Fibroblast of skin of abdomen (primary cell): ENCODE data around the gene C16orf92.
"Not testable (repeated sequence)": the region's sequence is repeated elsewhere in the genome, so short reads cannot be mapped to it uniquely, and the experiment has no call there.

ENCODE experiments used
- DNase-seq: peaks from one replicate; pipeline ENCODE4 v3.0.0-alpha.2; 2013

The C16orf92 gene

DNA sequence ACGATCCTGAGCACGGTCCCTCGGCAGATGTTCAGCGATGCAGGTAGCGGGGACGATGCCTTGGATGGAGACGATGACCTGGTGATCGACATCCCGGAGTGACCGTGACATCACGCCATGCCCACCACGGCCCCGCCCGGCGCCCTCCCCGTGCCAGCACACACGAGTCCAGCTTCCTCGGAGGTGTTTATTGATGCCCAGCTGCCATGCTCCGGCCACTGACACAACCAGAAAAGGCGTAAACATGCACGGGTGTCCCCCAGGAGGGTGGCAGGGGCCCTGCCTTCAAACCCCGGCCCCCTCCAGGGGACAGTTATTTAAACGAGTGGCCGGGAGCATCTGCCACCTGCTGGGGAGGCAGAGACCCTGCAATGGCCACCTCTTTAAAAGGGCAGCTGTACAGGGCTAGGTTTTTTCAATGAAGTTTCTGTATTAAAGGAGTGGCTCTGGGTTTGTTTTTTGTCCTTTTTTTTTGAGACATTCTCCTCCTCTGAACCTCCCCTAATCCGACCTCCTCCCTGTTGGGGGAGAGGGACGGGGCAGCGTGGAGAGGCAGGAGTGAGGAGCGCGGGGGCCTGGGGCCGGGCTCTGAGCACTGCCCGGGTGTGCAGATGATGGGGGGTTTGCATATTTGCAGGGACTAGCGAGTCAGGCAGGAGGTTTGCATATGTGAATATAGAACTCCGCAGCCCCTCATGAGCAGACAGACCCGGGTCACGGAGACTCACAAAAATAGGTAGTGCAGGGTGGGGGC is 17.5 kb upstream of the C16orf92 start:
- DNase-seq: peak; percentile 41

DNA sequence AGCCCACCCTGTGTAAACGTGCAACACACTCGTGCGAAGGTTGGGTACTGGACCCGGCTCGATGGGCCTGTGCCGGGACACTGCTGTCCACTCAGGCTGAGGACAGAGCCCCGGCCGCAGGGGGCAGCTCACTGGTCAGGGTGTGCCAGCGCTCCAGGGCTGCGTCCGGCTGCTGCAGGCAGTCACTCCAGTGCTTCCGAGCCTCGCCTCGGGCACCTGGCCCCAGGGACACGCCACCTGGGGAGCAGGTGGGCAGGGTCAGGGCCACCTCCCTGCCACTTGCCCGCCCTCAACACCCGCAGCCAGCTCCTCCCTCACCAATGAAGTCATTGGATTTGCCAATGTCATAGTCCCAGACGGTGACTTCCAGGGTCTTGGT is 16.9 kb upstream of the C16orf92 start:
- no peak for DNase-seq

GRCh38 chr16:30006659-30007377 is 16.2 kb upstream of the C16orf92 start:
- no peak for DNase-seq

- no peak for DNase-seq
Measured at GRCh38 chr16:30007378-30007895, 15.6 kb upstream of the C16orf92 start.

- DNase-seq: no peak
Measured at GRCh38 chr16:30009085-30009862, 13.7 kb upstream of the C16orf92 start.

- no peak for DNase-seq
Measured at GRCh38 chr16:30009990-30010843, 12.8 kb upstream of the C16orf92 start.

DNA sequence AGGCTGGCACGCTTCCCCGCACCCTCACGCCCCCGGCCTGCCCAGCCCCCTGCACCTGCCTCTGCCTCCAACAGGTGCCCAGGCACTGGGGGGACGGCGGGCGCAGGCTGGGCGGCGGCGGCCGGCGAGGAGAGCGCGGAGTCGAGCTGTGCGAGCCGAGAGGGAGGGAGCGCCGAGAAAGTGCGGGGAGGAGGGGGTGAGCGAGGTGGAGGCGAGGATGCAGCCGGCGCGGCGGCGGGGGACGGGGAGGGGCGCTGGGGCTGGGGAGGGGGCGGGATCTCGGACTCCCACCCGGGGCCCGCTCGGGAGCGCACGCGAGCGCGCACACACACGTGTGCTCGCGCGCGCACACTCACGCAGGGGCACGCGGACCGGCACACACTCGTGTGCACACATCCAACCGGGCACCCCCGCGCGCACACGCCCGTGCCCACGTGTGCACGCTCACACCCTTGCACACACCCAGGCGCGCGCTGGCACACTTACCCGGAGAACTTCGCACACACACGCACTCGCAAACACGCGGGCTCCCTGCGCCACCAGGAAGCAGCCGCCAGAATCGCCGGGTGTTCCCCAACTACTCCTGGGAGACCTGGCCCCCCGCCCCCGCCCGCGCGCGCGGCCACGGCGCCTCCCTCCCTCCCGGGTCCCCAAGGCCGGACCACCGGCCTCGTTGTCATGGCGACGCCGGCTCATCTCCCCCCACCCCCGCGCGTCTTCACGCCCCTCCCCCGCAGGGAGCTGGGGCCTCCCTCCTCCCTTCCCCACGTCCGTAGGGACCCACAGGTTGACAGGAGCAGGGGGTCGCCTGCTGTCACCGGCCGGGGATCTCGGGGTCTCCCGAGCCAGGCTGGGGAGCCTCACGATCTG is 11.9 kb upstream of the C16orf92 start, which contains the start of gene DOC2A:
Gene DOC2A (minus strand): TSS at position 184 of the 870 bp plus-strand sequence. CDS start 805 bp downstream, outside the sequence.
- DNase-seq: no peak

DNA sequence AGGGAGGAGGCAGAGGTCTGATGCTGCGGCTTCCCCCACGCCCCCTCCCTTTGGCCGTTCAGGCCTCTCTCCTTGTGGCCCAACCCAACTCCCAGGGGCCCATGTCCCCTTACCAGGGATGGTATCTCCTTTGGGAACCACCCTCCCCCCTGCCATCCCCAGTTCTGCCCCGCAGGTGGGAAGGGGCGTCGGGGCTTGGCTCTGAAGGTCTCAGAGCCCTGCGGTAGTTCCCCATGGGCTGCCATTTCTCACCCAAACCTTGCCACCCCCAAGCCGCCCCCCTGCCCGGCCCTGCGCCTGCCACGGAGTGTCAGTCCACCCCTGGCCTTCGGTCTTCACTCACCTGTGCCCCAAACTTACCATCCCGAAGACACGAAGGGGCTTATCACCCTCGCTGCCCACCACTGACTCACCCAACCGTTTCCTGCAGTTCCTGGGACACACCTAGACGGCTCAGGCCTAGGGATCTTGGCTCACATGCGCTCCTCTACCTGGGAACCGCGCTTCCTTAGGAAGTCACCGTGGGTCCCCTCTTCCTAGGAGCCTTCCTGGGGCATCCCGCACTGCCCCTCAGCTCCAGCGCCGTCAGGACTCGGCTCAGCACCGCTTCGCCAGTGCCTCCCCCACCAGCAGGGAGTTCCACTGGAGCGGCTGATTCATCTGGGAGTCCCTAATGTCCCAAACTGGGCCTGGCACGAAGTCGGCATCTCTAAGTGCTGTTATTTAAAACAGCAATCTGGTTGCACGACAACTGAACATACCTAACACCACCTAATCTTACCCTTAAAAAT is 11.1 kb upstream of the C16orf92 start:
- no peak for DNase-seq

- not testable (repeated sequence) for DNase-seq
Measured at GRCh38 chr16:30012598-30012997, 10.4 kb upstream of the C16orf92 start.

DNA sequence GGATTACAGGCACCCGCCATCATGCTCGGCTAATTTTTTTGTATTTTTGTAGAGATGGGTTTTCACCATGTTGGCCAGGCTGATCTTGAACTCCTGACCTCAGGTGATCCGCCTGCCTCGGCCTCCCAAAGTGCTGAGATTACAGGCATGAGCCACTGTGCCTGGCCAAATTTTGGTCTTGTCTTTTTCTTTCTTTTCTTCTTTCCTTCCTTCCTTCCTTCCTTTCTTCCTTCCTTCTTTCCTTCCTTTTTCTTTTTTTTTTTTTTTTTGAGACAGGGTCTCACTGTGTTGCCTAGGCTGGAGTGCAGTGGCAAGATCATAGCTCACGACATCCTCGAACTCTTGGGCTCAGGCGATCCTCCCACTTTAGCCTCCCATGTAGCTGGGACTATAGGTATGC is 7.5 kb upstream of the C16orf92 start:
- not testable (repeated sequence) for DNase-seq

DNA sequence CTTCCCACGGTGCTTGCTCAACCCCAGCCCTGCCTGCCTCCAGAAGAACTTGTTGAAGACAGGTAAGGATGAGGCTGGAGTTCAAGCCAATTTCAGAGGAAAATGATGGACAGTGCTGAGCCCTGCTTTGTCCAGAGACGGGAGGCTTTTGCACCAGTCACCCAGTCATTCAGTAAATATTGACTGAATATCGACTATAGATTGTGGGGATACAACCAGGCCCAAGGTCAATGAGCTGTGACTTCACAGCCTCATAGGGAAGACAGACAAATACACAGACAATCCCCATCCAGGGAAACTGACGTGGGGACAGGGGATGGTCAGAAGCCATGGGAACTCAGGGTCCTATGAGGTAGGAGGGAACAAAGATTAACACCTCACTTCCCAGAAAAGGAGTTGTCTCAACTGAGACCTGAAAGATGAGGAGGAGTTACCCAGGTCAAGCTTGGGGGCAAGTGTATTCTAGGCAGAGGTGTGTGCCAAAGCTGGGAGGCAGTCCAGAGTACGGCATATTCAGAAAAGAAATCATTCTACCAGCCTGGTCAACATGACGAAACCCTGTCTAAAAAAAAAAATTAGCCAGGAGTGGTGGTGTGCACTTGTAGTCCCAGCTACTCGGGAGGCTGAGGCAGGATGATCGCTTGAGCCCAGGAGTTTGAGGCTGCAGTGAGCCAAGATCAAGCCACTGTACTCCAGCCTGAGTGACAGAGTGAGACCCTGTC is 6.3 kb upstream of the C16orf92 start:
- no peak for DNase-seq

DNA sequence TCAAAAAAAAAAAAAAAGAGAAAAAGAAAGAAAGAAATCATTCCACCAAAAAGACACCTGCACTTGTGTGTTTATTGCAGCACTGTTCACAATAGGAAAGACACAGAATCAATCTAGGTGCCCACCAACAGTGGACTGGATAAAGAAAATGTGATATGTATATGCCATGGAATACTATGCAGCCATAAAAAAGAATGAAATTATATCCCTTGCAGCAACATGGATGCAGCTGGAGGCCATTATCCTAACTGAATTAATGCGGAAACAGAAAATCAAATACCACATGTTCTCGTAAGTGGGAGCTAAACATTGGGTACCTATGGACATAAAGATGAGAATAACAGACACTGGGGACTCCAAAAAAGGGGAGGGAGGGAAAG is 5.7 kb upstream of the C16orf92 start:
- DNase-seq: no peak

GRCh38 chr16:30017937-30018336 is 5.1 kb upstream of the C16orf92 start:
- not testable (repeated sequence) for DNase-seq

DNA sequence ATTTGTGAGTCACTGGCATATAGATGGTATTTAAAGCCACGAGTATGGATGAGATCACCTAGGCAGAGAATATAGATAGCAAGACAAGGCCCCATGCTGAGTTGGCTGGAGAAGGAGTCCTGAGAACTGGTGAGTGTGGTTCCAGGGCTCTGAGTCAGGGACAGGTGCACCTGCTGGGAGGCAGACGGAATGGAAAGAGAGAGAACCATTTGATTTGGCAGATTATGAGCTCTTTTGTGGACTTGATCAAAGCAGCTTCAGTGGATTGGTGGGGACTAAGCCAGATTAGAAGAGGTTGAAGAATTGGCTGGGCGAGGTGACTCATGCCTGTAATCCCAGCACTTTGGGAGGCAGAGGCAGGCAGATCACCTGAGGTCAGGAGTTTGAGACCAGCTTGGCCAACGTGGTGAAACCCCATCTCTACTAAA is 4.3 kb upstream of the C16orf92 start:
- peak; percentile 59 for DNase-seq

DNA sequence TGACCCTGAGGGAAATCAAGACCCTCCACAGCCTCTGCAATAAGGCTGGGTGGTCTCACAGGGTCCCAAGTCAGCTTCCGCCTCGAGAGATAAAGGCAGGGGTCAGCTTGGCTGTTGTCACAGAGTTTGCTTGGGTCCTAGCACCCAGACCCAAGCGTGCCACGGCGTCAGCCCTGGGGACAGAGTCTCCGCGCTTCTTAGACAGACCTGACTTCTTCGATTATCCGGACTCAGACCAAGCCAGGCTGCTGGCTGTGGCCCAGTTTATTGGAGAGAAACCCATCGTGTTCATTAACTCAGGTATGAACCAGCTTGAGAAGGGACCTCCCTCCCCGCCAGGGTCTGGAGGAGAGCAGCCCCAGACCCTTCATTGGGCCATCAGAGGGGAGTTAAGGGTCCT is 588 bp downstream of the C16orf92 start:
- DNase-seq: no peak

DNA sequence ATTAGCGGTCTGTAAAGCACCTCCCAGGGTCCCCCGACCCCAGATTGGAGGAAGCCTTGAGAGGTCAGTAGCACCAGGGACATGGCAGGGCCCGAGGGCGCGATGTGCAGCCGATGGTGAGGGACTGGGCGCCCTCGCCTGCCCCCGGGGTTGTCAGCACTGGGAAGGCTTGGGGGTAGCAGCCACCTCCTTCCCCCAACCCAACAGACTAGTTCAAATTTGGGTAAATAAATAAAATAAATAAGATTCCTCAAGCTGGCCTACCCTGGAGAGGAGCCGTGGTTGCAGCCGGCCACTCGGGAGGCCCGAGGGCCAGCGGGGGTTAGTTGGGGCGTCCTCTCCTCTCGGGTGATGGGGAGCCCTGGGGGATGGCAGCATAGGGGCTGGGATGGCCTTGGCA is 1.5 kb downstream of the C16orf92 start:
- no peak for DNase-seq

GRCh38 chr16:30025156-30025555 is 2.2 kb downstream of the C16orf92 start:
- no peak for DNase-seq

DNA sequence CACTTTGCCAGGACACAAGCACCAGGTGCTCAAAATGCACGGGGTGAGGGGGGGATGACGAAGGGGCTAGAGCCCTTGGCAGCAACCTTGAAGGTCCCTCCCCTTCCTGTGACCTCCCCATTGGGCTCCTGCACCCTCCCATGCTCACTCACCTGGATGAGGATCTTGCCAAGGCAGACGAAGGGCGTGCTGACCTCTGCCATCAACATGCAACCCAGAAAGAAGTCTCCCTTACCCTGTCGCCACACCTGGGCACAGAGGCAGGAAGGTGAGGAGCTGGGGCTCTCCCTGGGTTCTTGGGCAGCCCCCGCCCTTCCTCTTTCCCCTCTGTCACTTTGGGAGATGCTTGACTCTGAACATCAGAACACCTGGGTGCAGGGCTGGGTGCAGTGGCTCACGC is 2.6 kb downstream of the C16orf92 start:
- DNase-seq: no peak

DNA sequence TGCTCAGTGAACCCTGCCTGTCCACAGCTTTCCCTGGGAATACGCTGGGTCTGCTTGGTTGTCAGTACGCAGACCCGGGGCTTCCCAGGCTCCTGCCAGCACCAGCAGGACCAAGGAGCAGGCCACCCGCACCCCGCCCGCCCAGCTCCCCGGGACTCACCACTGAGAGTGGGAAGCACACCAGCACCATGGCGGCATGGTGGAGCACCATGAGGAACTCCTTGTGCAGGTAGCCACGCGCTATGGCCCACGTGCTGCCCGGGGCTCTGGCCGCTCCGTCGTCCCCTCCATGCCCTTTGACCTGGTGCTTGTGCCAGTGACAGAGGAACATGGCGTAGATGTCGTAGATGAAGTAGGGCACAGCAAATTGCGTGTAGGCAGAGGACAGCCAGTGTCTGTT is 3.5 kb downstream of the C16orf92 start:
- no peak for DNase-seq
